WTC11 (cell line): ENCODE data around the gene TTC7B.

Experiments
- CTCF ChIP-seq: fragments of 200-600 bp; IDR thresholded peaks from 2 replicates; pipeline ENCODE4 v1.8.0; 2022; ENCODE audit warnings: antibody characterized with exemption
- FOXK1 ChIP-seq: sonication (generic); formaldehyde crosslinking; IDR thresholded peaks from 2 replicates; pipeline ENCODE4 v1.8.0; 2022; ENCODE audit warnings: mild to moderate bottlenecking, moderate library complexity, missing genetic modification reagents

- TF ChIP-seq FOXK1: no peak
- TF ChIP-seq CTCF: no peak
Measured at GRCh38 chr14:90692061-90692460, 124.2 kb downstream of the TTC7B start.
